Stimulated activated CD8-positive, alpha-beta memory T cell treated with anti-CD3 and anti-CD28 coated beads, Interleukin-12 subunit alpha, Interleukin-12 subunit beta, amount 100 ng/mL, for 24 hours (primary cell): ENCODE measurements around the gene DLG4.
"Not testable (repeated sequence)": the region's sequence is repeated elsewhere in the genome, so short reads cannot be mapped to it uniquely, and the experiment has no call there.

Experiments used
- DNase-seq: peaks from one replicate; pipeline ENCODE4 v3.0.0-alpha.2; 2020; ENCODE audit errors: extremely low read depth

Gene DLG4

DNA sequence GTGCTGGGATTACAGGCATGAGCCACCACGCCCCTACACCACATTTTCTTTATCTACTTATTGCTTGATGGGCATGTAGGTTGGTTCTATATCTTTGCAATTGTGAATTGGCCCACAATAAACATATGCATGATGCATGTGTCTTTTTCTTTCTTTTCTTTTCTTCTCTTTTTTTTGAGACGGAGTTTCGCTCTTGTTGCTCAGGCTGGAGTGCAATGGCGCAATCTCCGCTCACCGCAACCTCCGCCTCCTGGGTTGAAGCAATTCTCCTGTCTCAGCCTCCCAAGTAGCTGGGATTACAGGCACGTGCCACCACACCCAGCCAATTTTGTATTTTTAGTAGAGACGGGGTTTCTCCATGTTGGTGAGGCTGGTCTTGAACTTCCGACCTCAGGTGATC lies 61.2 kb downstream of the DLG4 start:
- not testable (repeated sequence) for DNase-seq

- DNase-seq: no peak
These were observed 63.2 kb downstream of the DLG4 start for GRCh38 chr17:7156342-7156940.

DNA sequence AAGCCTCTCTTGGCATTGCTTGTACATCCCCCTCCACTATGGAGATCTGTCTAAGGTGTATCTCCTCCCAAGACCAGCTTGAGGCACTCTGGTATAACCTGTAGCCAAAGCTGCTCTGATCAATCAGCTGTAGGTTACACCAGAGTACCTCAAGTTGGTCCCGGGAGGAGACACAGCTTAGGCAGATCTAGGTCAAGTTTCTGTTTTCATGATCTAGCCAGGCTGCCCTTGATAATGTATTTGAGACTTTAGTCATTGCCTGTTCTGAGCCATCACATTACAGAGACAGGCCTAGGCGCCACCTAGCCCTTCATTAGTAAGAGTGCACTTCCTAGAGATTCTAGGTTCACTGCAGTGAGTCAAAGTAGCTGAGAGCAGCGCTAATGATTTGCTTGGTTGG lies 71.9 kb downstream of the DLG4 start:
- no peak for DNase-seq

GRCh38 chr17:7146115-7146514 lies 73.5 kb downstream of the DLG4 start:
- no peak for DNase-seq

GRCh38 chr17:7144213-7144612 lies 75.4 kb downstream of the DLG4 start:
- DNase-seq: no peak

DNA sequence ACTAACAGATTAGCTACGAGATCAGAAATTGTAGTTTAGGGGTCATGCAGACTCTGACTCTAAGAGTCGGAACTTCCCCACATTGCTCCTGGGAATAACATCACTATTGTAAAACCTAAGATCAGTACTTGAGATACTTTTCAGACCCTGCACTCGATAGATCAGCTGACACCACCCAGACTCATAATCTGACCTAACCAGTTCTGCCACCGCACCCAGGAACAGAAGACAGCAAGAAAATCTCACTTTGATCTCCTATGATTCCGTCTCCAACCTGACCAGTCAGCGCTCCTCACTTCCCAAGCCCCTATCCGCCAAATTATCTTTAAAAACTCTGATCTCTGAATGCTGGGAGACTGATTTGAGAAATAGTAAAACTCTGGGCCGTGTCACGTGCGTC lies 77.8 kb downstream of the DLG4 start:
- DNase-seq: no peak

DNA sequence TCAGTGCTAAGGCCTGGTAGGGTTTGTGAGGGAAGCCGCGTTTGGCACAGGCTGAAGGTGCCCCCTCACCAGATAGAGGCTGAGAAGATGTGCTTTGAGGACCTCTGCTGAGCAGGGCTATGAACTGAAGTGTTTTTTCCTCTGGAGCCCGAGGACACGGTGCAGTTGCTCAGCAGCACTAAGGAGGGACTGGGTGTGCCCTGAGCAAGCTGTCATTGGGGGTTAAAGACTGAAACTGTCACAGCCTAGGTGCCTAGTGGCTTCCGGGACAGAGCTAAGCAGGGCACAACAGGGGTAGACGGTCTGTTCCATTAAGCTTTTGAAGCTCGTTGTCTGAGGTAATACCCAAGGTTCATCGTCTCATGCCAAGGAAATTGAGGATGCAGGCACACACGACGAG lies 80.2 kb downstream of the DLG4 start:
- no peak for DNase-seq

GRCh38 chr17:7138800-7139381 lies 80.7 kb downstream of the DLG4 start:
- no peak for DNase-seq

GRCh38 chr17:7137171-7137943 lies 82.3 kb downstream of the DLG4 start:
- no peak for DNase-seq
